ENCODE data around the gene FAM204A. TPM values are rescaled to one million over a fixed set of nuclear protein-coding genes. Genes with fewer than 3 reads are reported as not detected.
A peak's percentile ranks its signal among the peaks of the same experiment; 100 is the strongest.

The FAM204A gene
- total and polyA plus RNA-seq, 3 experiments from 2014 or later = 66.3 to 106 (median 71.6) TPM

- no peak overlapping the region for H3K27ac ChIP-seq (ENCODE audit: low read depth, low read length)
- Mint-ChIP-seq H3K27me3 (no peaks in the 10 kb centered on the region), H3K36me3 (peaks cover 6 to 87% (median 24%) of the 10 kb centered on the region in 3 donors), H3K4me1 (peaks cover 5 to 34% (median 31%) of the 10 kb centered on the region in 3 donors), H3K9me3 (no peaks in the 10 kb centered on the region), H3K4me3 (no peak overlapping the region), H3K27ac (peak overlapping the region in 1 of 8 donors; percentile 77)
- peaks cover 19% of the 10 kb centered on the region for H3K36me3 ChIP-seq (ENCODE audit: insufficient read depth, low read length)
- DNase-seq = no peak
- no peaks in the 10 kb centered on the region for H3K9me3 ChIP-seq (ENCODE audit: low read length)
- no peaks in the 10 kb centered on the region for H3K27me3 ChIP-seq (ENCODE audit: insufficient read depth, low read length, poor library complexity, severe bottlenecking)
- ChIA-PET POLR2A (no interaction called here), CTCF (no interaction called here)
- H3K4me1 ChIP-seq (ENCODE audit: insufficient read depth, low read length) = no peaks in the 10 kb centered on the region
- no peak overlapping the region for H3K4me3 ChIP-seq (ENCODE audit: low read length)
Observed at GRCh38 chr10:118324140-118324539, 18.0 kb downstream of the FAM204A start.

- peaks cover 6 to 82% (median 21%) of the 10 kb centered on the region in 3 donors for H3K36me3 Mint-ChIP-seq
- Histone ChIP-seq H3K4me3 (ENCODE audit: low read length) (no peak overlapping the region), H3K36me3 (ENCODE audit: insufficient read depth, low read length) (peaks cover 11% of the 10 kb centered on the region), H3K9me3 (ENCODE audit: low read length) (no peaks in the 10 kb centered on the region), H3K27ac (ENCODE audit: low read depth, low read length) (no peak overlapping the region), H3K27me3 (ENCODE audit: insufficient read depth, low read length, poor library complexity, severe bottlenecking) (no peaks in the 10 kb centered on the region), H3K4me1 (ENCODE audit: insufficient read depth, low read length) (no peaks in the 10 kb centered on the region)
- peaks cover 5 to 44% (median 33%) of the 10 kb centered on the region in 3 donors for H3K4me1 Mint-ChIP-seq
- CTCF ChIA-PET = no interaction called here
- H3K27me3 Mint-ChIP-seq = no peaks in the 10 kb centered on the region
- POLR2A ChIA-PET = no interaction called here
- peak overlapping the region in 1 of 8 donors; percentile 46 for H3K27ac Mint-ChIP-seq
- no peak overlapping the region for H3K4me3 Mint-ChIP-seq
- no peaks in the 10 kb centered on the region for H3K9me3 Mint-ChIP-seq
- no peak for DNase-seq
Observed at GRCh38 chr10:118321724-118322575, 20.2 kb downstream of the FAM204A start.

GRCh38 chr10:118315629-118316028, 26.5 kb downstream of the FAM204A start:
- no peaks in the 10 kb centered on the region for H3K4me1 ChIP-seq (ENCODE audit: insufficient read depth, low read length)
- Mint-ChIP-seq H3K4me3 (no peak overlapping the region), H3K4me1 (peaks cover 2 to 14% (median 5%) of the 10 kb centered on the region in 3 donors), H3K36me3 (peaks cover 0 to 77% (median 20%) of the 10 kb centered on the region in 3 donors), H3K9me3 (no peaks in the 10 kb centered on the region), H3K27ac (no peak overlapping the region), H3K27me3 (no peaks in the 10 kb centered on the region)
- ChIA-PET POLR2A (no interaction called here), CTCF (no interaction called here)
- no peak for DNase-seq
- no peaks in the 10 kb centered on the region for H3K27me3 ChIP-seq (ENCODE audit: insufficient read depth, low read length, poor library complexity, severe bottlenecking)
- peaks cover 12% of the 10 kb centered on the region for H3K36me3 ChIP-seq (ENCODE audit: insufficient read depth, low read length)
- H3K27ac ChIP-seq (ENCODE audit: low read depth, low read length) = no peak overlapping the region
- no peak overlapping the region for H3K4me3 ChIP-seq (ENCODE audit: low read length)
- H3K9me3 ChIP-seq (ENCODE audit: low read length) = no peaks in the 10 kb centered on the region

- H3K4me1 ChIP-seq (ENCODE audit: insufficient read depth, low read length) = no peaks in the 10 kb centered on the region
- no peak overlapping the region for H3K4me3 ChIP-seq (ENCODE audit: low read length)
- Mint-ChIP-seq H3K27me3 (no peaks in the 10 kb centered on the region), H3K4me3 (no peak overlapping the region), H3K4me1 (peaks cover 2 to 10% (median 5%) of the 10 kb centered on the region in 3 donors), H3K36me3 (peaks cover 0 to 77% (median 22%) of the 10 kb centered on the region in 3 donors), H3K27ac (no peak overlapping the region), H3K9me3 (no peaks in the 10 kb centered on the region)
- H3K27me3 ChIP-seq (ENCODE audit: insufficient read depth, low read length, poor library complexity, severe bottlenecking) = no peaks in the 10 kb centered on the region
- no peak for DNase-seq
- no peak overlapping the region for H3K27ac ChIP-seq (ENCODE audit: low read depth, low read length)
- ChIA-PET CTCF (no interaction called here), POLR2A (no interaction called here)
- peaks cover 14% of the 10 kb centered on the region for H3K36me3 ChIP-seq (ENCODE audit: insufficient read depth, low read length)
- H3K9me3 ChIP-seq (ENCODE audit: low read length) = no peaks in the 10 kb centered on the region
Observed at GRCh38 chr10:118314882-118315281, 27.2 kb downstream of the FAM204A start.

- no peak overlapping the region for H3K27ac ChIP-seq (ENCODE audit: low read depth, low read length)
- peaks cover 0 to 83% (median 22%) of the 10 kb centered on the region in 3 donors for H3K36me3 Mint-ChIP-seq
- H3K27ac Mint-ChIP-seq = peak overlapping the region in 2 of 8 donors; percentile 66 to 73
- no peaks in the 10 kb centered on the region for H3K27me3 ChIP-seq (ENCODE audit: insufficient read depth, low read length, poor library complexity, severe bottlenecking)
- H3K4me3 ChIP-seq (ENCODE audit: low read length) = no peak overlapping the region
- peaks cover 23% of the 10 kb centered on the region for H3K36me3 ChIP-seq (ENCODE audit: insufficient read depth, low read length)
- H3K27me3 Mint-ChIP-seq = no peaks in the 10 kb centered on the region
- ChIA-PET POLR2A (no interaction called here), CTCF (no interaction called here)
- DNase-seq = no peak
- no peaks in the 10 kb centered on the region for H3K4me1 Mint-ChIP-seq
- no peak overlapping the region for H3K4me3 Mint-ChIP-seq
- H3K9me3 Mint-ChIP-seq = no peaks in the 10 kb centered on the region
- no peaks in the 10 kb centered on the region for H3K9me3 ChIP-seq (ENCODE audit: low read length)
- H3K4me1 ChIP-seq (ENCODE audit: insufficient read depth, low read length) = no peaks in the 10 kb centered on the region
Observed at GRCh38 chr10:118311505-118311904, 30.6 kb downstream of the FAM204A start.

GRCh38 chr10:118310822-118311221, 31.3 kb downstream of the FAM204A start:
- Histone ChIP-seq H3K9me3 (ENCODE audit: low read length) (no peaks in the 10 kb centered on the region), H3K4me1 (ENCODE audit: insufficient read depth, low read length) (no peaks in the 10 kb centered on the region), H3K27me3 (ENCODE audit: insufficient read depth, low read length, poor library complexity, severe bottlenecking) (no peaks in the 10 kb centered on the region), H3K27ac (ENCODE audit: low read depth, low read length) (no peak overlapping the region), H3K36me3 (ENCODE audit: insufficient read depth, low read length) (peaks cover 23% of the 10 kb centered on the region), H3K4me3 (ENCODE audit: low read length) (no peak overlapping the region)
- POLR2A ChIA-PET = no interaction called here
- Mint-ChIP-seq H3K27me3 (no peaks in the 10 kb centered on the region), H3K4me3 (no peak overlapping the region), H3K27ac (no peak overlapping the region), H3K9me3 (no peaks in the 10 kb centered on the region), H3K4me1 (no peaks in the 10 kb centered on the region), H3K36me3 (peaks cover under 1 to 85% (median 26%) of the 10 kb centered on the region in 3 donors)
- DNase-seq = no peak
- CTCF ChIA-PET = no interaction called here

GRCh38 chr10:118309911-118310310, 32.2 kb downstream of the FAM204A start:
- Mint-ChIP-seq H3K4me1 (no peaks in the 10 kb centered on the region), H3K27me3 (no peaks in the 10 kb centered on the region), H3K36me3 (peaks cover 4 to 88% (median 33%) of the 10 kb centered on the region in 3 donors), H3K9me3 (no peaks in the 10 kb centered on the region), H3K27ac (no peak overlapping the region), H3K4me3 (no peak overlapping the region)
- Histone ChIP-seq H3K4me3 (ENCODE audit: low read length) (no peak overlapping the region), H3K27me3 (ENCODE audit: insufficient read depth, low read length, poor library complexity, severe bottlenecking) (no peaks in the 10 kb centered on the region), H3K4me1 (ENCODE audit: insufficient read depth, low read length) (no peaks in the 10 kb centered on the region), H3K9me3 (ENCODE audit: low read length) (no peaks in the 10 kb centered on the region), H3K36me3 (ENCODE audit: insufficient read depth, low read length) (peaks cover 23% of the 10 kb centered on the region), H3K27ac (ENCODE audit: low read depth, low read length) (no peak overlapping the region)
- CTCF ChIA-PET = no interaction called here
- POLR2A ChIA-PET = no interaction called here
- no peak for DNase-seq

- Mint-ChIP-seq H3K27me3 (no peaks in the 10 kb centered on the region), H3K4me3 (no peak overlapping the region), H3K4me1 (no peaks in the 10 kb centered on the region), H3K27ac (no peak overlapping the region), H3K36me3 (peaks cover 4 to 86% (median 34%) of the 10 kb centered on the region in 3 donors), H3K9me3 (no peaks in the 10 kb centered on the region)
- POLR2A ChIA-PET = no interaction called here
- Histone ChIP-seq H3K36me3 (ENCODE audit: insufficient read depth, low read length) (peaks cover 23% of the 10 kb centered on the region), H3K9me3 (ENCODE audit: low read length) (no peaks in the 10 kb centered on the region), H3K4me3 (ENCODE audit: low read length) (no peak overlapping the region), H3K27me3 (ENCODE audit: insufficient read depth, low read length, poor library complexity, severe bottlenecking) (no peaks in the 10 kb centered on the region), H3K4me1 (ENCODE audit: insufficient read depth, low read length) (no peaks in the 10 kb centered on the region), H3K27ac (ENCODE audit: low read depth, low read length) (no peak overlapping the region)
- CTCF ChIA-PET = no interaction called here
- DNase-seq = no peak
Observed at GRCh38 chr10:118308664-118309063, 33.5 kb downstream of the FAM204A start.
